PC-3 (cell line): ENCODE results near the gene UBXN2A. TPM values are rescaled to one million over a fixed set of nuclear protein-coding genes. Genes with fewer than 3 reads are reported as not detected.

Experiments used
- ATAC-seq: fragments of 200-7000 bp; cut with Tn5 transposase; 2 replicates; pipeline ENCODE4 v1.9.1; 2020; ENCODE audit warnings: mild to moderate bottlenecking, moderate library complexity
- BruUV-seq: library from RNA; stranded (reverse); fragments of 400-500 nt; replicated peaks from 2 replicates; lab custom pipeline; 2021; lab: Mats Ljungman, UMichigan
- CTCF ChIA-PET: fragments of 300-600 bp; sonication (Branson Sonifier 250); formaldehyde crosslinking; loops from one replicate; lab custom pipeline; 2022; ENCODE audit warnings: antibody characterized with exemption; lab: Charles Lee
- POLR2A ChIA-PET: fragments of 300-600 bp; sonication (Branson Sonifier 250); formaldehyde crosslinking; loops from one replicate; lab custom pipeline; 2022; ENCODE audit warnings: antibody characterized with exemption; ENCODE audit not compliant: unreplicated experiment; lab: Charles Lee
- DNase-seq: peaks from one replicate; pipeline ENCODE4 v3.0.0-alpha.2; 2015
- H2AFZ ChIP-seq: fragments of 300-600 bp; sonication (generic); 2 replicates; pipeline ENCODE4 v1.6.0; 2016; ENCODE audit warnings: antibody characterized with exemption, low read length
- H3F3A ChIP-seq: fragments of 300-600 bp; sonication (generic); one replicate; pipeline ENCODE4 v1.6.0; 2017; ENCODE audit warnings: antibody characterized with exemption, low read length, control low read depth, mild to moderate bottlenecking; ENCODE audit not compliant: unreplicated experiment
- H3K27ac ChIP-seq: fragments of 300-600 bp; sonication (generic); 2 replicates; pipeline ENCODE4 v1.5.1; 2016; ENCODE audit warnings: mild to moderate bottlenecking, low read length
- H3K27me3 ChIP-seq: fragments of 300-600 bp; sonication (generic); 2 replicates; pipeline ENCODE4 v1.6.1; 2016; ENCODE audit warnings: low read length, mixed read lengths
- H3K36me3 ChIP-seq: fragments of 300-600 bp; sonication (generic); 2 replicates; pipeline ENCODE4 v1.6.1; 2016; ENCODE audit warnings: low read depth, mixed run types, low read length, mixed read lengths
- H3K4me1 ChIP-seq: fragments of 300-600 bp; sonication (generic); 2 replicates; pipeline ENCODE4 v1.5.1; 2016; ENCODE audit warnings: low read length; ENCODE audit not compliant: insufficient read depth
- H3K4me2 ChIP-seq: fragments of 300-600 bp; sonication (generic); 2 replicates; pipeline ENCODE4 v1.6.0; 2016; ENCODE audit warnings: low read length
- H3K4me3 ChIP-seq: fragments of 300-600 bp; sonication (generic); 2 replicates; pipeline ENCODE4 v1.5.1; 2016; ENCODE audit warnings: mild to moderate bottlenecking, low read length, mixed read lengths
- H3K79me2 ChIP-seq: fragments of 300-600 bp; sonication (generic); 2 replicates; pipeline ENCODE4 v1.6.1; 2017; ENCODE audit warnings: low read length, mixed read lengths
- H3K9ac ChIP-seq: fragments of 300-600 bp; sonication (generic); 2 replicates; pipeline ENCODE4 v1.6.0; 2016; ENCODE audit warnings: mild to moderate bottlenecking, low read length
- H3K9me2 ChIP-seq: fragments of 300-600 bp; sonication (generic); replicated peaks from 2 replicates; pipeline ENCODE4 v1.6.1; 2016; ENCODE audit warnings: mixed run types, low read length, mixed read lengths
- H3K9me3 ChIP-seq: fragments of 300-600 bp; sonication (generic); 2 replicates; pipeline ENCODE4 v1.6.1; 2016; ENCODE audit warnings: low read length, mixed read lengths
- H4K20me1 ChIP-seq: fragments of 300-600 bp; sonication (generic); 2 replicates; pipeline ENCODE4 v1.6.1; 2016; ENCODE audit warnings: low read length, mixed read lengths
- EZH2 ChIP-seq: fragments of 300-600 bp; sonication (generic); IDR thresholded peaks from one replicate; pipeline ENCODE4 v1.6.1; 2017; ENCODE audit warnings: antibody characterized with exemption, mild to moderate bottlenecking, low read length; ENCODE audit not compliant: unreplicated experiment
- EZH2phosphoT487 ChIP-seq: fragments of 300-600 bp; sonication (generic); IDR thresholded peaks from 2 replicates; pipeline ENCODE4 v1.6.1; 2018; ENCODE audit warnings: mild to moderate bottlenecking, antibody characterized with exemption, low read length, borderline replicate concordance
- intact Hi-C: fragments of 100-400 bp; cut with micrococcal nuclease; formaldehyde crosslinking; loops from 2 replicates; pipeline ENCODE4 v1.9.0; 2023
- total RNA-seq: library from RNA; depleted of rRNA; stranded (reverse); fragments of >200 nt; gene quantifications from 2 replicates; pipeline ENCODE4 v1.2.3, GENCODE V29; 2014
- TF ChIP-seq, protein P1 (sequence below): fragments of 300-600 bp; sonication (generic); conservative IDR thresholded peaks from 2 replicates; pipeline ENCODE4 v1.5.1; 2017; ENCODE audit warnings: antibody characterized with exemption, low read depth, mild to moderate bottlenecking, low read length

Gene UBXN2A
- total RNA-seq, 1 experiment from 2014 or later = 15.4 TPM

DNA sequence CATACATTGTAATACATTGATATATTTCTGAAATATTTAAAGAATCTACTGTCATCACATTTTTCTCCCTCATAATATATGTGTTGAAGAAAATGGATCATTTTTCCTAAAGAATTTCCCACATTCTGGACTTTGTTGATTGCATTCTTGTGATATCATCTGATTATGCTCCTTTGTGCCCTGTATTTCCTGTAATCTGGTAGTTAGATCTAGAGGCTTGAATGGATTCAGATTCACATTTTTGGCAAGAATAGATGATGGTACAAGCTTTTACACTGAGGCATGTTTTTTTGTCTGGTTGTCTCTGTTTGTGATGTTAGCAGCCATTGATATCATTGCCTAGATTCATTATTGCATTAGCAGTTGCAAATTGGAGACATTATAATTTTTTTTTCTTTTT, 13.4 kb downstream of the UBXN2A start:
- Histone ChIP-seq H3K79me2 (peaks cover 24% of the 10 kb centered on the region), H3K9me2 (no peaks in the 10 kb centered on the region), H3K9me3 (no peaks in the 10 kb centered on the region), H4K20me1 (no peaks in the 10 kb centered on the region), H3K4me2 (no peak overlapping the region), H2AFZ (no peak overlapping the region), H3K27me3 (no peaks in the 10 kb centered on the region), H3K9ac (no peak overlapping the region), H3K4me1 (no peaks in the 10 kb centered on the region), H3K36me3 (no peaks in the 10 kb centered on the region), H3K27ac (no peak overlapping the region), H3F3A (no peaks in the 10 kb centered on the region), H3K4me3 (no peak overlapping the region)
- ATAC-seq = no peak
- no TSS peak for BruUV-seq
- ChIA-PET POLR2A (no interaction called here), CTCF (no interaction called here)
- TF ChIP-seq, protein P1, sequence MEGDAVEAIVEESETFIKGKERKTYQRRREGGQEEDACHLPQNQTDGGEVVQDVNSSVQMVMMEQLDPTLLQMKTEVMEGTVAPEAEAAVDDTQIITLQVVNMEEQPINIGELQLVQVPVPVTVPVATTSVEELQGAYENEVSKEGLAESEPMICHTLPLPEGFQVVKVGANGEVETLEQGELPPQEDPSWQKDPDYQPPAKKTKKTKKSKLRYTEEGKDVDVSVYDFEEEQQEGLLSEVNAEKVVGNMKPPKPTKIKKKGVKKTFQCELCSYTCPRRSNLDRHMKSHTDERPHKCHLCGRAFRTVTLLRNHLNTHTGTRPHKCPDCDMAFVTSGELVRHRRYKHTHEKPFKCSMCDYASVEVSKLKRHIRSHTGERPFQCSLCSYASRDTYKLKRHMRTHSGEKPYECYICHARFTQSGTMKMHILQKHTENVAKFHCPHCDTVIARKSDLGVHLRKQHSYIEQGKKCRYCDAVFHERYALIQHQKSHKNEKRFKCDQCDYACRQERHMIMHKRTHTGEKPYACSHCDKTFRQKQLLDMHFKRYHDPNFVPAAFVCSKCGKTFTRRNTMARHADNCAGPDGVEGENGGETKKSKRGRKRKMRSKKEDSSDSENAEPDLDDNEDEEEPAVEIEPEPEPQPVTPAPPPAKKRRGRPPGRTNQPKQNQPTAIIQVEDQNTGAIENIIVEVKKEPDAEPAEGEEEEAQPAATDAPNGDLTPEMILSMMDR = no peak
- TF ChIP-seq EZH2phosphoT487 (no peak), EZH2 (no peak)
- no peak for DNase-seq
- intact Hi-C loops = no loop called here

DNA sequence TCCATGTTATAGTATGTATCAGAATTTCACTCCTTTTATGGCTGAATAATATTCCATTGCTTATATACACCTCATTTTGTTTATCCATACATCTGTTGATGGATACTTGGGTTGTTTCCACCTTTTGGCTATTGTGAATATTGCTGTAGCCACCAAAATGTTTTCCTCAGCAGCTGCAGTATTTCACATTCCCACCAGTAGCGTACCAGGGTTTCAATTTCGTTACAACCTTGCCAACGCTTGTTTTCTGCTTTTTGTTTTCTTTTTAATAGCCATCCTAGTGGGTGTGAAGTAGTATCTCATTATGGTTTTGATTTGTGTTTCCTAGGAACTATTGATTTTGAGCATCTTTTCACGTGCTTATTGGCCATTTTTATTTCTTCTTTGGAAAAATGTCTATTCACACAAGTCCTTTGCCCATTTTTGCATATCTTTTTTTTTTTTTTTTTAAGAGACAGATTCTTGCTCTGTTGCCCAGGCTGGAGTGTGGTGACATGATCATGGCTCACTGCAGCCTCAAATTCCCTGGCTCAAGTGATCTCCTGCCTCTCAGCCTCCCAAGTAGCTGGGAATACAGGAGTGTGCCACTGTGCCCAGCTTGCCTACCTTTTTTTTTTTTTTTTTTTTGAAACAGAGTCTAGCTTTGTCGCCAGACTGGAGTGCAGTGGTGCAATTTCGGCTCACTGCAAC, 14.2 kb downstream of the UBXN2A start:
- CTCF ChIA-PET = no interaction called here
- intact Hi-C loops = no loop called here

DNA sequence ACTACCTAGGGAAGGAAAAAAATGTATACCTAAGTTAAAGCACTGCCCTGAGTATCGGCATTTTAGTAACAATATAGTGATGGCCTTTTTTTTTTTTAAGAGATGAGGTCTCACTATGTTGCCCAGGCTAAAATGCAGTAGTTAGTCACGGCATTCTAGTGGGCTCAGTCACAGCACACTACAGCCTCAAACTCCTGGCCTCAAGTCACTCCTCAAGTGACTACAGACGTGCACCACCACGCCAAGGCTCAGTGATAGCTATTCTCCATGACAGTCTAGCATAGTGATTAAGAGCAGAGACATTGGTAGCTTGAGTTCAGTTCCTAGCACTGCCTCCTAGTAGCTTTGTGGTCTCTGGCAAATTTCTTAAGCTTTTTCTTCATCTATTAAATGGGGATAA, 27.6 kb downstream of the UBXN2A start:
- DNase-seq (no peak), ATAC-seq (no peak)
- no peak for TF ChIP-seq EZH2phosphoT487

More for the DNA sequence above, 14.2 kb downstream of the UBXN2A start:
- BruUV-seq = no TSS peak
- Histone ChIP-seq H2AFZ (no peak overlapping the region), H3K27ac (no peak overlapping the region), H3K4me1 (no peaks in the 10 kb centered on the region), H3K4me2 (no peak overlapping the region), H3K4me3 (no peak overlapping the region), H3F3A (no peaks in the 10 kb centered on the region), H3K9me3 (no peaks in the 10 kb centered on the region), H3K9ac (no peak overlapping the region), H3K27me3 (no peaks in the 10 kb centered on the region), H4K20me1 (no peaks in the 10 kb centered on the region), H3K9me2 (no peaks in the 10 kb centered on the region), H3K79me2 (peaks cover 22% of the 10 kb centered on the region), H3K36me3 (no peaks in the 10 kb centered on the region)
- POLR2A ChIA-PET = interaction anchor here (0.6 kb wide), 1 partner anchor 179 kb away, joined by 3 read pairs; no protein-coding TSS in a partner anchor
- DNase-seq (no peak), ATAC-seq (no peak)
- TF ChIP-seq, protein P1 = no peak
- TF ChIP-seq EZH2phosphoT487 (no peak), EZH2 (no peak)

More for the DNA sequence above, 27.6 kb downstream of the UBXN2A start:
- Histone ChIP-seq H3K9me2 (no peaks in the 10 kb centered on the region), H3K4me3 (no peak overlapping the region), H3K9me3 (no peaks in the 10 kb centered on the region), H3K4me1 (no peaks in the 10 kb centered on the region), H3F3A (no peaks in the 10 kb centered on the region), H3K9ac (no peak overlapping the region), H3K27me3 (no peaks in the 10 kb centered on the region), H4K20me1 (no peaks in the 10 kb centered on the region), H2AFZ (no peak overlapping the region), H3K79me2 (no peaks in the 10 kb centered on the region), H3K27ac (no peak overlapping the region), H3K36me3 (no peaks in the 10 kb centered on the region; the same call in 1 of the 2 replicates), H3K4me2 (no peak overlapping the region)
- no TSS peak for BruUV-seq
- ChIA-PET CTCF (no interaction called here), POLR2A (no interaction called here)
- intact Hi-C loops = no loop called here
